Smooth muscle cell (in vitro differentiated cells): ENCODE results near the gene F13A1. TPM values are rescaled to one million over a fixed set of nuclear protein-coding genes. Genes with fewer than 3 reads are reported as not detected.

Source experiments
- DNase-seq: peaks from one replicate; lab custom pipeline; 2025; ENCODE audit not compliant: unreplicated experiment; lab: John Stamatoyannopoulos, UW
- H2AFZ ChIP-seq: fragments of 200-600 bp; sonication (generic); 2 replicates; pipeline ENCODE4 v1.6.0; 2016; ENCODE audit warnings: antibody characterized with exemption, low read depth, mild to moderate bottlenecking
- H3F3A ChIP-seq: fragments of 200-600 bp; sonication (generic); 2 replicates; pipeline ENCODE4 v1.6.0; 2017; ENCODE audit warnings: antibody characterized with exemption, low read depth
- H3K27ac ChIP-seq: fragments of 200-600 bp; sonication (generic); 2 replicates; pipeline ENCODE4 v1.5.1; 2016; ENCODE audit warnings: low read depth, mild to moderate bottlenecking
- H3K27me3 ChIP-seq: fragments of 200-600 bp; sonication (generic); 2 replicates; pipeline ENCODE4 v1.6.1; 2016; ENCODE audit warnings: low read depth, mild to moderate bottlenecking
- H3K36me3 ChIP-seq: fragments of 200-600 bp; sonication (generic); 2 replicates; pipeline ENCODE4 v1.5.1; 2016; ENCODE audit warnings: low read depth
- H3K4me1 ChIP-seq: fragments of 200-600 bp; sonication (generic); 2 replicates; pipeline ENCODE4 v1.5.1; 2016; ENCODE audit warnings: low read depth
- H3K4me2 ChIP-seq: fragments of 200-600 bp; sonication (generic); 2 replicates; pipeline ENCODE4 v1.6.0; 2016; ENCODE audit warnings: mild to moderate bottlenecking
- H3K4me3 ChIP-seq: fragments of 200-600 bp; sonication (generic); 2 replicates; pipeline ENCODE4 v1.5.1; 2016; ENCODE audit warnings: mild to moderate bottlenecking
- H3K79me2 ChIP-seq: fragments of 200-600 bp; sonication (generic); 2 replicates; pipeline ENCODE4 v1.6.0; 2016; ENCODE audit warnings: low read depth, mild to moderate bottlenecking
- H3K9ac ChIP-seq: fragments of 200-600 bp; sonication (generic); 2 replicates; pipeline ENCODE4 v1.6.0; 2016; ENCODE audit warnings: low read depth
- H3K9me3 ChIP-seq: fragments of 200-600 bp; sonication (generic); replicated peaks from 2 replicates; pipeline ENCODE4 v1.5.1; 2016; ENCODE audit warnings: low read depth
- H4K20me1 ChIP-seq: fragments of 200-600 bp; sonication (generic); 2 replicates; pipeline ENCODE4 v1.6.0; 2016; ENCODE audit warnings: low read depth
- WGBS: methylation state at CpG from one replicate; pipeline ENCODE4 v1.1.7; 2016; ENCODE audit warnings: low lambda C conversion rate; 5-methylcytosine and 5-hydroxymethylcytosine counted together
- polyA plus RNA-seq: library from polyadenylated mRNA; unstranded; fragments of >200 nt; fragmentation: Nextera tagmentation; extraction: Ambion mirVana; gene quantifications from 2 replicates; pipeline ENCODE4 v1.2.1, GENCODE V29; 2016
- total RNA-seq: library from RNA; depleted of rRNA; stranded (reverse); fragments of >200 nt; gene quantifications from 2 replicates; pipeline ENCODE4 v1.2.3, GENCODE V29; 2014
- TF ChIP-seq, protein P1 (sequence below): fragments of 200-600 bp; sonication (generic); IDR thresholded peaks from 2 replicates; pipeline ENCODE4 v1.5.1; 2017; ENCODE audit warnings: borderline replicate concordance, mild to moderate bottlenecking, antibody characterized with exemption; ENCODE audit not compliant: insufficient read depth, poor library complexity, severe bottlenecking

F13A1 gene
- total and polyA plus RNA-seq, 2 experiments from 2014 or later, result 0.22 TPM; not detected in 1

DNA sequence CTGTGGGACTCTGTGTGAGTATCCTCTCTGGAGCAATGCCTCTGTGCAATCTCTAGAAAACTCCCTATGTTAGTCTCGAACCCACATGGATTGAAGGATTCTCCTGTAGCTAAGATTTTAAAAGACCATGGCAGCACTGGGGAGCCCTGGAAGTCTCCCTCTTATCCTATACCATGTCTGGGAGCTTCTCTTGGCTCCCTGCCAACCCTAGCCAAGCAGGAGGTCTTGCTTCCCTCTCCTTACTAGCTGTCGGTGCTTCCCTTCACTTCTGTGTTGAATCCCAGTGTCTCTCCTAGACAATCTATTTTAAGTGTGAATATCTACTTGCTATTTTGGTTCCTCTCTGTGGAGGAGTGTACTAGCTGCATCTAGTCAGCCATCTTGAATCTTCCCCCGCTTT lies 195.0 kb downstream of the F13A1 start:
- no peaks in the 10 kb centered on the region for H4K20me1 ChIP-seq
- no peak overlapping the region for H3K4me3 ChIP-seq

DNA sequence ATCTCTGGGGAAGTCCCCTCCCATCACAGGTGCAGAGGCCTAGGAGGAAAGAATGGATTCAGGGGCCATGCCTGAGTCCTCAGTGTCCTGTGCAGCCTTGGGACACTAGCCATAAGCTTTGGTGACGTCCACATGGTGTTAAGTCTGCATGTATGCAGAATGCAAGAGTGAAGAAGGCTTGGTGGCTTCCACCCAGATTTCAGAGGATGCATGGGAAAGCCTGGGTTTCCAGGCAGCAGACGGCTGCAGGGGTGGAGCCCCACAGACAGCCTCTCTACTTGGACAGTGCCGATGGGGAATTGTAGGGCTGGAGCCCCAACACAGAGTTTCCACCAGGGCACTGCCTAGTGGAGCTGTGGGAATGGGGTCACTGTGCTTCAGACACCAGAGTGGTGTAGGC lies 196.7 kb downstream of the F13A1 start:
- Histone ChIP-seq H3K27me3 (no peaks in the 10 kb centered on the region), H2AFZ (no peak overlapping the region), H3K36me3 (no peaks in the 10 kb centered on the region), H3K4me3 (no peak overlapping the region), H3K79me2 (no peaks in the 10 kb centered on the region), H4K20me1 (no peaks in the 10 kb centered on the region), H3K4me1 (no peaks in the 10 kb centered on the region), H3K4me2 (no peak overlapping the region), H3K9me3 (no peaks in the 10 kb centered on the region), H3K9ac (no peak overlapping the region), H3F3A (no peaks in the 10 kb centered on the region), H3K27ac (no peak overlapping the region)
- TF ChIP-seq, protein P1, sequence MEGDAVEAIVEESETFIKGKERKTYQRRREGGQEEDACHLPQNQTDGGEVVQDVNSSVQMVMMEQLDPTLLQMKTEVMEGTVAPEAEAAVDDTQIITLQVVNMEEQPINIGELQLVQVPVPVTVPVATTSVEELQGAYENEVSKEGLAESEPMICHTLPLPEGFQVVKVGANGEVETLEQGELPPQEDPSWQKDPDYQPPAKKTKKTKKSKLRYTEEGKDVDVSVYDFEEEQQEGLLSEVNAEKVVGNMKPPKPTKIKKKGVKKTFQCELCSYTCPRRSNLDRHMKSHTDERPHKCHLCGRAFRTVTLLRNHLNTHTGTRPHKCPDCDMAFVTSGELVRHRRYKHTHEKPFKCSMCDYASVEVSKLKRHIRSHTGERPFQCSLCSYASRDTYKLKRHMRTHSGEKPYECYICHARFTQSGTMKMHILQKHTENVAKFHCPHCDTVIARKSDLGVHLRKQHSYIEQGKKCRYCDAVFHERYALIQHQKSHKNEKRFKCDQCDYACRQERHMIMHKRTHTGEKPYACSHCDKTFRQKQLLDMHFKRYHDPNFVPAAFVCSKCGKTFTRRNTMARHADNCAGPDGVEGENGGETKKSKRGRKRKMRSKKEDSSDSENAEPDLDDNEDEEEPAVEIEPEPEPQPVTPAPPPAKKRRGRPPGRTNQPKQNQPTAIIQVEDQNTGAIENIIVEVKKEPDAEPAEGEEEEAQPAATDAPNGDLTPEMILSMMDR, result no peak
- WGBS, result 55% methylated on average over 3 of the region's 3 CpGs
- DNase-seq, result no peak

More for the DNA sequence above, 195.0 kb downstream of the F13A1 start:
- H3K36me3 ChIP-seq, result no peaks in the 10 kb centered on the region
- H3K27ac ChIP-seq, result no peak overlapping the region
- no peak overlapping the region for H3K4me2 ChIP-seq
- no peak overlapping the region for H2AFZ ChIP-seq
- H3K27me3 ChIP-seq, result no peaks in the 10 kb centered on the region
- no peaks in the 10 kb centered on the region for H3K79me2 ChIP-seq
- TF ChIP-seq, protein P1, result no peak
- WGBS, result 84% methylated on average over 3 of the region's 3 CpGs
- no peaks in the 10 kb centered on the region for H3K9me3 ChIP-seq
- no peak overlapping the region for H3K9ac ChIP-seq
- H3F3A ChIP-seq, result no peaks in the 10 kb centered on the region
- no peaks in the 10 kb centered on the region for H3K4me1 ChIP-seq
- DNase-seq, result no peak

DNA sequence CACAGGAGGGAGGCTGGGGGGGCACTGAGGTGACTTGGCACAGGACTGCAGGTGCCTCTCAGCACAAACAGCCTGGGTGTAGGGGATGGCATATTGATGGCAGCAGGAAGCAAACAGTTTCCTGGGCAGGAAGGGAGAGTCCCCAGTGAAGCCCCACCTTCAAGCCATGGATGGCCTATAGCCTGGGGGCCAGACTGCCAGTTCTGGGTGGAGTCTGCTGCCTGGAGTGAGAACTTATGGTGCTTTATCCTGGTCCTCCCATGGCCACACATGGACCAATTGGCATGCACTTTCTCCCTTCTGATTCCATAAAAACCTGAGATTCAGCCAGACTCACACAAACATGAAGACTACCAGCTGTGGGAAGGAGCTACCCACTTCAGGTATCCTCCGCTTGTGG lies 198.5 kb downstream of the F13A1 start:
- H3K4me2 ChIP-seq, result no peak overlapping the region
- H2AFZ ChIP-seq, result no peak overlapping the region
- H4K20me1 ChIP-seq, result no peaks in the 10 kb centered on the region
- 92% methylated on average over 1 of the region's 1 CpG for WGBS
- H3K36me3 ChIP-seq, result no peaks in the 10 kb centered on the region
- no peaks in the 10 kb centered on the region for H3K79me2 ChIP-seq
- no peak overlapping the region for H3K4me3 ChIP-seq
- TF ChIP-seq, protein P1, result no peak
- no peaks in the 10 kb centered on the region for H3K27me3 ChIP-seq
- no peak overlapping the region for H3K27ac ChIP-seq
- DNase-seq, result no peak
- no peaks in the 10 kb centered on the region for H3K4me1 ChIP-seq
- no peaks in the 10 kb centered on the region for H3F3A ChIP-seq
- H3K9me3 ChIP-seq, result no peaks in the 10 kb centered on the region
- H3K9ac ChIP-seq, result no peak overlapping the region

DNA sequence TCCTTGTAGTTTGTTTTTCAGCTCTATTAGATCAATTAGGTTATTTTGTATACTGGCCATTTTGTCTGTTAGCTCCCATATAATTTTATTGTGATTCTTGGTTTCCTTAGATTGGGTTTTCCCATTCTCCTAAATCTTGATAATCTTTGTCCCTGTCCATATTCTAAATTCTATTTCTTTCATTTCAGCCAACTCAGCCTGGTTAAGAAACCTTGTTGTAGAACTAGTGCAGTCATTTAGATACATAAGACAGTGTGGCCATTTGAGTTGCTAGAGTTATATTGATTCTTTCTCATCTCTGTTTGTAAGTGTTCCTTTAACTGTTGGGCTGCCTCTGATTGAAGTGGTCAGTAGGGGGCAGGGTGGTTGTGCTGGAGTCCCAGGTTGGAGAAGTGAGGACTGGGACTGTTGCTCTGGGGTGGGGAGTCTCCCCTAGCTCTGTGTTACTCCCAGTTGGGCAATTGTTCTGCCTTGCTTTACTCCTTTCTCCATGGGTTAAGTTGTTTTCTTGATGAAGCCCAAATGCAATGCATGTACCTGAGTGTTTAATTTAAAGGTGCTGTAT lies 214.9 kb downstream of the F13A1 start:
- Histone ChIP-seq H3K27me3 (no peaks in the 10 kb centered on the region), H3K27ac (no peak overlapping the region), H3K4me1 (no peaks in the 10 kb centered on the region), H3F3A (no peaks in the 10 kb centered on the region), H3K79me2 (no peaks in the 10 kb centered on the region), H4K20me1 (no peaks in the 10 kb centered on the region), H2AFZ (no peak overlapping the region), H3K9ac (no peak overlapping the region), H3K36me3 (no peaks in the 10 kb centered on the region), H3K9me3 (no peaks in the 10 kb centered on the region), H3K4me2 (no peak overlapping the region), H3K4me3 (no peak overlapping the region)
- DNase-seq, result no peak
- TF ChIP-seq, protein P1, result no peak
